Measurements from ENCODE around the gene NRAP.
"Not testable (repeated sequence)": the region's sequence is repeated elsewhere in the genome, so short reads cannot be mapped to it uniquely, and the experiment has no call there.

NRAP gene

GRCh38 chr10:113663142-113663541 is 699 bp downstream of the NRAP start:
- peaks cover 3% of the 10 kb centered on the region for H3K27me3 Mint-ChIP-seq
- H3K36me3 Mint-ChIP-seq: no peaks in the 10 kb centered on the region
- peaks cover 5% of the 10 kb centered on the region for H3K4me1 Mint-ChIP-seq (ENCODE audit: low read depth)
- no peaks in the 10 kb centered on the region for H3K9me3 Mint-ChIP-seq (ENCODE audit: low read depth)
- no peak overlapping the region for H3K4me3 Mint-ChIP-seq
- no peak overlapping the region for H3K27ac Mint-ChIP-seq

DNA sequence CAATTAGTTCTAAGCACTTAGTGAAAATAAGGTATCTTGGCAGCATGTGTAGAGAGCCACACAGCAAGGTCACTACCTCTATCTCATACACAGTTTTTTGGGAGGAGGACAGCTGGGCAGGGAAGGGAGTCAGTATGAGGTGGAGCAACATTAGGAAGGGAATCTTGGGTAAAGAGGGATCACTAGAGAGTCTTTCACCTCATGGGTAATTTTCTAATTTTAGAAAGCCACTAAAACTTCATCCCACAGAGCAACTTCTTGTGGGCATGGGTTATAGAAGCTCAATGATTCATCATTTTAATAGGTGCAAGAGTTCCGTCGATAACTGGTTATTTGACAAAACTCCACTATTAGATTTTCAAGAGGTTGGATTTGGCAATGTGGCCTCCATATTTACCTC is 2.5 kb downstream of the NRAP start:
- Mint-ChIP-seq H3K27ac (no peak overlapping the region), H3K4me3 (no peak overlapping the region), H3K27me3 (peaks cover 7% of the 10 kb centered on the region), H3K9me3 (ENCODE audit: low read depth) (no peaks in the 10 kb centered on the region), H3K36me3 (no peaks in the 10 kb centered on the region), H3K4me1 (ENCODE audit: low read depth) (no peaks in the 10 kb centered on the region)

DNA sequence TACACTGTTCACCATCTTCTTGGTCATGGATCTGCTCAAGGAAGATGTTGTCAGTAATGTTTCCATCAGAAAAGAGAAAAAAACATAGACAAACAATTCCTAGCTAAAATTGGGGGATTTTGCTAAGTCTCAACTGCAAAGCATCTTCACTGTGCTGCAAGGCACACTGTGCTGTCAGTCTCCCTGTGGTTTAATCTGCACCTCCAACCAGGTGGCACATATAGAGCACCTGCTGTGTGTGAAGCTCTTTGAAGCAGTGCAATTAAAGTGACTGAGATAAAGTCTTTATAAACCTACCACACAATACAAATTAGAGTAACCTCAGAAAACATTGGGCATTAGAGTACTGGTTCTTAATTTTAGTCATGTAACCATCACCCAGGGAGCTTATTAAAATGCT is 6.3 kb downstream of the NRAP start:
- H3K4me1 Mint-ChIP-seq (ENCODE audit: low read depth): no peaks in the 10 kb centered on the region
- H3K9me3 Mint-ChIP-seq (ENCODE audit: low read depth): no peaks in the 10 kb centered on the region
- peaks cover 9% of the 10 kb centered on the region for H3K27me3 Mint-ChIP-seq
- H3K36me3 Mint-ChIP-seq: no peaks in the 10 kb centered on the region
- H3K27ac Mint-ChIP-seq: no peak overlapping the region
- no peak overlapping the region for H3K4me3 Mint-ChIP-seq

DNA sequence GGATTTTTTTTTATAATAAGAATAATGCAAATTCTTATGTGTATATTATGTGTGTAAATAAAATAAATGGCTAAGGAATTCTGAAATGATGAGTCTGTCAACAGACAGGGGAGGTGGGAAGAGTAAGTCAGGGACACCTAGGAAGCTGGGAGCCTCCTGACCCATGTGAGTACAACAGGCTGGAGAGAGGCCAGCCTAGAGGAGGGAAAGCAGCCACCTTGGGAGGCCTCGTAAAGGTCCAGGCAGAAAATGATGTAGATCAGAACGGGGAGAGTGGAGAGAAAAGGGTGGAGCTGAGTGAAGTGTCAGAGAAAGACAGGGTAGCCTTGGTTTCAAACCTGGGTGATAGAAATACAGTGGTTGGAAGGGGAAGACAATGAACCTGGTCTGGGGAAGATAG is 6.9 kb downstream of the NRAP start:
- Mint-ChIP-seq H3K9me3 (ENCODE audit: low read depth) (no peaks in the 10 kb centered on the region), H3K4me3 (no peak overlapping the region), H3K36me3 (no peaks in the 10 kb centered on the region), H3K27ac (no peak overlapping the region), H3K4me1 (ENCODE audit: low read depth) (no peaks in the 10 kb centered on the region), H3K27me3 (peaks cover 9% of the 10 kb centered on the region)

DNA sequence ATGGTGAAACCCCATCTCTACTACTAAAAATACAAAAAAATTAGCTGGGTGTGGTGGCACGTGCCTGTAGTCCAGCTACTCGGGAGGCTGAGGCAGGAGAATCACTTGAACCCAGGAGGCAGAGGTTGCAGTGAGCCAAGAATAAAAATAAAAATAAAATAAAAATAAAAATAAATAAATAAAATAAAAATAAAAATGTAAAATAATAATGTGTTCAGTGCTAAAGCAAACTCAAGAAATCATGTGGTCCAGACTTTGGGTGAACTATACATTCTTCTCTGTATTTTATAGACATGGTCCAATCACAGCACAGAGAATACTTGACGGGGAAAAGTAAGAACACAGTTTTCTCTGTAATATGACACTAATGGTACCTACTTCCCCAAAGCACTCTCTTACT is 11.4 kb downstream of the NRAP start:
- not testable (repeated sequence) for H3K4me1 Mint-ChIP-seq (ENCODE audit: low read depth); H3K27ac Mint-ChIP-seq; H3K36me3 Mint-ChIP-seq; H3K9me3 Mint-ChIP-seq (ENCODE audit: low read depth); H3K4me3 Mint-ChIP-seq
- peaks cover 16% of the 10 kb centered on the region for H3K27me3 Mint-ChIP-seq

- H3K4me1 Mint-ChIP-seq (ENCODE audit: low read depth): no peaks in the 10 kb centered on the region
Measured at GRCh38 chr10:113651898-113652297, 11.9 kb downstream of the NRAP start.

DNA sequence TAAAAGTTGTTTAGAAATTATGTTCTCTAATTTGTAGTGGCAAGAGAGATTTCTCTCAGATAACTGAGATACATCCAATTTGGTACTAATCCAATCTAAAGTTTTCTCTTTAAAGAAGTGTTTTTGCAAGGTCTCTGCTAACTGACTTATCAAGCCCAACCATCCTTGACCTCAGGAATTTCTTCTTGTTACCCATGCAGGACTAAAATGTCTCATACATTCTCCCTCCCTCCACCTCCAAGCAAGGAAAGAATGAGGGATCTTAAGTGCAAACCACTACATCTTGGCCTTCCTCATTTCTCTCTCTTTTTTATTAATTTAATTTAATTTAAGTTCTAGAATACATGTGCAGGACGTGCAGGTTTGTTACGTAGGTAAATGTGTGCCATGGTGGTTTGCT is 12.8 kb downstream of the NRAP start:
- Mint-ChIP-seq H3K27ac (no peak overlapping the region), H3K4me1 (ENCODE audit: low read depth) (no peaks in the 10 kb centered on the region), H3K9me3 (ENCODE audit: low read depth) (no peaks in the 10 kb centered on the region), H3K27me3 (peaks cover 18% of the 10 kb centered on the region), H3K36me3 (no peaks in the 10 kb centered on the region), H3K4me3 (no peak overlapping the region)

More at GRCh38 chr10:113651898-113652297, 11.9 kb downstream of the NRAP start:
- Mint-ChIP-seq H3K4me3 (no peak overlapping the region), H3K9me3 (ENCODE audit: low read depth) (no peaks in the 10 kb centered on the region), H3K27ac (no peak overlapping the region), H3K36me3 (no peaks in the 10 kb centered on the region), H3K27me3 (peaks cover 17% of the 10 kb centered on the region)

DNA sequence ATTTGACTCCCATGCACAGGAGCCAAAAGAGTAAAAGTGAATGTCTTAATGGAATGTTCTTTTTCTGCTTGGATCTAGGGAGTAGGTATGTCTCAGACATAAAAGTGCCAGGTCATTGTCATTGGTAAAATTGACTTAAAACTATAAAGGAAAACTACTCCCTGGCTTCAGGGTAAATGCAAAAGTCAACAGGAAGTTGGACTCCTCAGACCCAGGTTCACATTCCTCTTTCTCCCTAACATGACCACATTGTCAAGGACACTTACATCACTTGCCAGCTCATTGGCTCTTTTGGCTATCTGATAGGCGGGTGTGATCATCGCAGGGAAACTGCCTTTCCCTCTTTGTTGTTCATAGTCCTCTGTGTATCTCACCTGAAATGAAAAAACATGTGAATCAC is 13.7 kb downstream of the NRAP start:
- H3K27me3 Mint-ChIP-seq: peaks cover 17% of the 10 kb centered on the region
- H3K4me1 Mint-ChIP-seq (ENCODE audit: low read depth): no peaks in the 10 kb centered on the region
- no peak overlapping the region for H3K27ac Mint-ChIP-seq

GRCh38 chr10:113648478-113648877 is 15.4 kb downstream of the NRAP start:
- H3K9me3 Mint-ChIP-seq (ENCODE audit: low read depth): no peaks in the 10 kb centered on the region
- H3K36me3 Mint-ChIP-seq: no peaks in the 10 kb centered on the region
- no peak overlapping the region for H3K4me3 Mint-ChIP-seq
- H3K27ac Mint-ChIP-seq: no peak overlapping the region
- H3K4me1 Mint-ChIP-seq (ENCODE audit: low read depth): no peaks in the 10 kb centered on the region
- H3K27me3 Mint-ChIP-seq: peaks cover 14% of the 10 kb centered on the region

More for the DNA sequence above, 13.7 kb downstream of the NRAP start:
- H3K9me3 Mint-ChIP-seq (ENCODE audit: low read depth): no peaks in the 10 kb centered on the region
- H3K36me3 Mint-ChIP-seq: no peaks in the 10 kb centered on the region
- no peak overlapping the region for H3K4me3 Mint-ChIP-seq

DNA sequence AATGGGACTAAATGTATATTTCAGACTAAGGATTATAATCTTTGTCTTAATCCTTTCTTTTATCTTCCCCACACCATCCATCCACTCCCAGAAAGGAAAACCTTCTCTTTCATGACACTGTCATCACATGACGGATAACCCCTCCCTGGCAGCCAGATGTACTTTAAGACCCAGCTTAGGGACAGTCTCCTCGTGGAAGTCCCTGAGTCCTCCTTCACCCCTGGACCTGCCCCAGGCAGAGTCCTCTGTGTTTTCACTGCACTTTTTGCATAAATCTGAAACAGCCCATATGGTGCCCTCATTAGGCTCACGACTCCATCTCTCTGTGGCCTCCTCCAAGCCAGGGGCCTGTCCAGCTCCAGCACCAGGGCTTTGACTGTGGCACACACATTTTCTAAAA is 16.0 kb downstream of the NRAP start:
- no peaks in the 10 kb centered on the region for H3K36me3 Mint-ChIP-seq
- no peak overlapping the region for H3K4me3 Mint-ChIP-seq
- H3K9me3 Mint-ChIP-seq (ENCODE audit: low read depth): no peaks in the 10 kb centered on the region
- no peaks in the 10 kb centered on the region for H3K4me1 Mint-ChIP-seq (ENCODE audit: low read depth)
- H3K27ac Mint-ChIP-seq: no peak overlapping the region
- H3K27me3 Mint-ChIP-seq: peaks cover 16% of the 10 kb centered on the region

GRCh38 chr10:113646336-113647201 is 17.3 kb downstream of the NRAP start:
- Mint-ChIP-seq H3K4me1 (ENCODE audit: low read depth) (no peaks in the 10 kb centered on the region), H3K36me3 (no peaks in the 10 kb centered on the region), H3K27me3 (peaks cover 17% of the 10 kb centered on the region), H3K9me3 (ENCODE audit: low read depth) (no peaks in the 10 kb centered on the region), H3K4me3 (no peak overlapping the region), H3K27ac (no peak overlapping the region)

DNA sequence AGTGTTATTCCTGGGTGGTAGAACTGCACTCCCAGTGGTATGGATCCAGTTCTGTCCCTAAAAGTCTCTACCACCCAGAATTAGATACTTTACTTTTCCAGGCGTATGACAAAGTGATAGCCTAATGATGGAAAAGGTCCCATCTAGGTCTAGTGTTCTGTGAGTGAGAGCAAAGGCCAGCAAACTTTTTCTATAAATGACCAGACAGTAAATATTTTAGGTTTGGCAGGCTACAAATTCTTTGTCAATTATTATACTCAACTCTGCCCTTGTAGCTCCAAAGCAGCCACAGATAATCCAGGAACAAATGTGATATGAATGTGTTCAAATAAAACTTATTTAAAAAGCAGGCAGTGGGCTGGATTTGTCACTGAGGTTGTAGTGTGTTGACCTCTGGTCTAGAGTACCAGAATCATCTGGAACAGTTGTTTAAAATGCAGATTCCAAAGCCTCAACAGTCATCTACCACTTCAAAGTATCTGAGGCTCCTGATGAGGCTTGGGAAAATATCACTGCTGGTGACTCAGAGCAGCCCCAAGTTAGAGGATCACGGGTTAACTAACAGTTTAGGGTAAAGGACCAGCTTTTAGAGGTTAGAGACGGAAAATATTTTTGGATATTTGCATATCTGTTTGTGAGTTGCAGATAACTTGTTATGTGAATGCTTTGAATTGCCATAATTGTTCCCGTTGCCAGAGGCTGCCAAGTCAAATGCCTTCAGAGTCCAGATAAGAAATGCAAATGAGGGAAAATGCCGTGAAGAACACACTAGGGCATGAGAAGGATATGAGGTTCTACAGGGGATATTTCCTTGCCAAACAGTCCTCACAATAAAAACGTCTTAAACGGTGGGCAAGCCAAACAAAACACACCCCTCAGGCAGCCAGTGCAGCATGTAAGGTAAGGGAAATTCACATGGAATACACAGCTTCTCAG is 19.4 kb downstream of the NRAP start:
- Mint-ChIP-seq H3K27ac (no peak overlapping the region), H3K27me3 (peaks cover 18% of the 10 kb centered on the region), H3K4me1 (ENCODE audit: low read depth) (no peaks in the 10 kb centered on the region), H3K36me3 (no peaks in the 10 kb centered on the region), H3K4me3 (no peak overlapping the region), H3K9me3 (ENCODE audit: low read depth) (no peaks in the 10 kb centered on the region)

DNA sequence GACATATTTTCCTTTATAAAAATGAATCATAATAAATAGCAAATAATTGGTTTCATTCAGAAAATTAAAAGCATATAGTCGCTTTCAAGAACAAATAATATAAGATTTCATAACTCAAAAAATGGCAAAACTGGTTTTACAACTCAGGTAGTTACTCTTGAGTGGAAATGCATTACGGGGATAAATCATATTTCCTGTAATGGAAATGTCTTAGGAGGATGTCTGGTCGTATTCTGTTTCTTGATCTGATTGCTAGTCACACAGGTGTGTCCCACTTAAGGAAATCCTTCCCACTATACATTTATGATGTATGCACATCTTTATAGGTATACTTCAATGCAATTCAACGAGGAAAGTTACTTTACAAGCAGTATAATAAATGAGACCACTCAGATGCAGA is 20.7 kb downstream of the NRAP start:
- Mint-ChIP-seq H3K27me3 (peaks cover 18% of the 10 kb centered on the region), H3K36me3 (no peaks in the 10 kb centered on the region), H3K27ac (no peak overlapping the region), H3K4me1 (ENCODE audit: low read depth) (no peaks in the 10 kb centered on the region), H3K4me3 (no peak overlapping the region), H3K9me3 (ENCODE audit: low read depth) (no peaks in the 10 kb centered on the region)

- Mint-ChIP-seq H3K4me1 (ENCODE audit: low read depth) (no peaks in the 10 kb centered on the region), H3K9me3 (ENCODE audit: low read depth) (no peaks in the 10 kb centered on the region), H3K36me3 (no peaks in the 10 kb centered on the region), H3K27me3 (peaks cover 16% of the 10 kb centered on the region), H3K4me3 (no peak overlapping the region), H3K27ac (no peak overlapping the region)
Measured at GRCh38 chr10:113641702-113642101, 22.1 kb downstream of the NRAP start.

DNA sequence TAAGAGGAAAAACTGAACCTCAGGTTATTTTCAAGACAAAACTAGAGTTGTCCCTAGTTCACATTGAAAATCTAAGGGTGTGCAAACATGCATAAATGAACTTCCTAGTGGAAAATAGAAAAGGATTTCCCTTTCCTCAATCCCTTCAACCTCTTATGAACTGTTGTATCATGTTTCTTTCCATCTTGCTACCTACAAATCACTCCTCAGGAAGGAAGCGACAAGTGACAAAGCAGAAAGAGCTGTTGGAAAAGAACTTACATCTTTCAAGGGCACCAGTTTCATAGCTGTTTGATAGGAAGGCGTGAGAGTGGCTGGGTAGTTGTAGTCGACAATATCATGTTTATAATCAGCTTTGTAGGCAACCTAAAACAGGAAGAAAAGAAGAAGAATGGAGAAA is 23.9 kb downstream of the NRAP start:
- Mint-ChIP-seq H3K36me3 (no peaks in the 10 kb centered on the region), H3K9me3 (ENCODE audit: low read depth) (no peaks in the 10 kb centered on the region), H3K27ac (no peak overlapping the region), H3K27me3 (peaks cover 16% of the 10 kb centered on the region), H3K4me1 (ENCODE audit: low read depth) (no peaks in the 10 kb centered on the region), H3K4me3 (no peak overlapping the region)

All from activated naive CD8-positive, alpha-beta T cell (primary cell).